GM21447 (cell line): ENCODE results near the gene LPP.

Source experiments
- ATAC-seq: cut with Tn5 transposase; IDR thresholded peaks from one replicate; pipeline ENCODE4 v1.9.1; 2021; ENCODE audit not compliant: unreplicated experiment

The LPP gene

GRCh38 chr3:188270423-188270972 is 116.5 kb downstream of the LPP start:
- no peak for ATAC-seq

GRCh38 chr3:188271226-188271914 is 117.4 kb downstream of the LPP start:
- ATAC-seq, result no peak

GRCh38 chr3:188272481-188273372 is 118.8 kb downstream of the LPP start:
- no peak for ATAC-seq

GRCh38 chr3:188274249-188274915 is 120.4 kb downstream of the LPP start:
- no peak for ATAC-seq

- ATAC-seq, result no peak
These were observed 122.4 kb downstream of the LPP start for GRCh38 chr3:188276375-188276774.

GRCh38 chr3:188278717-188279324 is 124.9 kb downstream of the LPP start:
- no peak for ATAC-seq

GRCh38 chr3:188279502-188280335 is 125.8 kb downstream of the LPP start:
- no peak for ATAC-seq

- no peak for ATAC-seq
These were observed 126.7 kb downstream of the LPP start for GRCh38 chr3:188280627-188281026.

GRCh38 chr3:188282871-188283270 is 128.9 kb downstream of the LPP start:
- no peak for ATAC-seq

- ATAC-seq, result no peak
These were observed 129.4 kb downstream of the LPP start for GRCh38 chr3:188283347-188283746.

GRCh38 chr3:188284455-188285212 is 130.7 kb downstream of the LPP start:
- ATAC-seq, result no peak

- no peak for ATAC-seq
These were observed 132.1 kb downstream of the LPP start for GRCh38 chr3:188286087-188286513.

- ATAC-seq, result no peak
These were observed 133.4 kb downstream of the LPP start for GRCh38 chr3:188287339-188287738.

- ATAC-seq, result no peak
These were observed 134.0 kb downstream of the LPP start for GRCh38 chr3:188287762-188288505.

- ATAC-seq, result no peak
These were observed 138.3 kb downstream of the LPP start for GRCh38 chr3:188292251-188292650.

- no peak for ATAC-seq
These were observed 138.9 kb downstream of the LPP start for GRCh38 chr3:188292827-188293226.

GRCh38 chr3:188294113-188294512 is 140.2 kb downstream of the LPP start:
- no peak for ATAC-seq

- ATAC-seq, result no peak
These were observed 141.0 kb downstream of the LPP start for GRCh38 chr3:188294823-188295487.
